Duodenal mucosa (tissue), 2 donors: ENCODE data around the gene AFF2.

ENCODE experiments used
- H3K27ac ChIP-seq: one replicate; pipeline ENCODE4 v1.7.0; 2013; ENCODE audit warnings: low read depth, low read length
- H3K27me3 ChIP-seq, 2 donors: one replicate each; pipeline ENCODE4 v1.7.0; 2013; ENCODE audit warnings: low read length in 2 of 2, control low read depth in 1 of 2; ENCODE audit not compliant: insufficient read depth in 2 of 2, control insufficient read depth in 1 of 2
- H3K36me3 ChIP-seq, 2 donors: one replicate each; pipeline ENCODE4 v1.7.0; 2013; ENCODE audit warnings: low read length in 2 of 2, control low read depth in 1 of 2; ENCODE audit not compliant: insufficient read depth in 2 of 2, control insufficient read depth in 1 of 2
- H3K4me1 ChIP-seq, 2 donors: one replicate each; pipeline ENCODE4 v1.7.0; 2013; ENCODE audit warnings: low read length in 2 of 2, control low read depth in 1 of 2; ENCODE audit not compliant: insufficient read depth in 2 of 2, control insufficient read depth in 1 of 2
- H3K4me3 ChIP-seq, 2 donors: one replicate each; pipeline ENCODE4 v1.7.0; 2013; ENCODE audit warnings: low read length in 2 of 2, low read depth in 1 of 2
- H3K9ac ChIP-seq, 2 donors: one replicate each; pipeline ENCODE4 v1.7.0; 2013; ENCODE audit warnings: low read length in 2 of 2, low read depth in 1 of 2
- H3K9me3 ChIP-seq, 2 donors: one replicate each; pipeline ENCODE4 v1.7.0; 2013; ENCODE audit warnings: low read length in 2 of 2, control low read depth in 1 of 2; ENCODE audit not compliant: control insufficient read depth in 1 of 2

AFF2 gene

GRCh38 chrX:148555571-148556243, 55.3 kb downstream of the AFF2 start:
- no peaks in the 10 kb centered on the region for H3K4me1 ChIP-seq
- no peaks in the 10 kb centered on the region for H3K27me3 ChIP-seq
- no peak overlapping the region for H3K9ac ChIP-seq
- no peak overlapping the region for H3K27ac ChIP-seq
- H3K4me3 ChIP-seq, result no peak overlapping the region
- no peaks in the 10 kb centered on the region for H3K9me3 ChIP-seq
- H3K36me3 ChIP-seq, result no peaks in the 10 kb centered on the region

GRCh38 chrX:148556498-148556897, 56.1 kb downstream of the AFF2 start:
- Histone ChIP-seq H3K36me3 (no peaks in the 10 kb centered on the region), H3K4me3 (no peak overlapping the region), H3K9me3 (no peaks in the 10 kb centered on the region), H3K27me3 (no peaks in the 10 kb centered on the region), H3K4me1 (no peaks in the 10 kb centered on the region), H3K9ac (no peak overlapping the region), H3K27ac (no peak overlapping the region)

GRCh38 chrX:148562846-148563245, 62.4 kb downstream of the AFF2 start:
- Histone ChIP-seq H3K9me3 (no peaks in the 10 kb centered on the region), H3K27ac (no peak overlapping the region), H3K36me3 (no peaks in the 10 kb centered on the region), H3K4me1 (no peaks in the 10 kb centered on the region), H3K27me3 (no peaks in the 10 kb centered on the region), H3K9ac (no peak overlapping the region), H3K4me3 (no peak overlapping the region)

- Histone ChIP-seq H3K4me1 (no peaks in the 10 kb centered on the region), H3K36me3 (no peaks in the 10 kb centered on the region), H3K9ac (no peak overlapping the region), H3K4me3 (no peak overlapping the region), H3K9me3 (no peaks in the 10 kb centered on the region), H3K27ac (no peak overlapping the region), H3K27me3 (no peaks in the 10 kb centered on the region)
Observed at GRCh38 chrX:148567229-148567628, 66.8 kb downstream of the AFF2 start.

- no peaks in the 10 kb centered on the region for H3K27me3 ChIP-seq
Observed at GRCh38 chrX:148567779-148568178, 67.4 kb downstream of the AFF2 start.

GRCh38 chrX:148568763-148569162, 68.3 kb downstream of the AFF2 start:
- Histone ChIP-seq H3K36me3 (no peaks in the 10 kb centered on the region), H3K27me3 (no peaks in the 10 kb centered on the region), H3K9ac (no peak overlapping the region), H3K27ac (no peak overlapping the region), H3K4me3 (no peak overlapping the region), H3K4me1 (no peaks in the 10 kb centered on the region), H3K9me3 (no peaks in the 10 kb centered on the region)

More at GRCh38 chrX:148567779-148568178, 67.4 kb downstream of the AFF2 start:
- no peaks in the 10 kb centered on the region for H3K9me3 ChIP-seq
- no peaks in the 10 kb centered on the region for H3K4me1 ChIP-seq
- no peaks in the 10 kb centered on the region for H3K36me3 ChIP-seq
- H3K4me3 ChIP-seq, result no peak overlapping the region
- H3K27ac ChIP-seq, result no peak overlapping the region
- H3K9ac ChIP-seq, result no peak overlapping the region

GRCh38 chrX:148572337-148572736, 71.9 kb downstream of the AFF2 start:
- Histone ChIP-seq H3K27ac (no peak overlapping the region), H3K4me3 (no peak overlapping the region), H3K27me3 (no peaks in the 10 kb centered on the region), H3K36me3 (no peaks in the 10 kb centered on the region), H3K9me3 (no peaks in the 10 kb centered on the region), H3K4me1 (no peaks in the 10 kb centered on the region), H3K9ac (no peak overlapping the region)

GRCh38 chrX:148573119-148573518, 72.7 kb downstream of the AFF2 start:
- no peak overlapping the region for H3K4me3 ChIP-seq
- no peak overlapping the region for H3K9ac ChIP-seq
- H3K27me3 ChIP-seq, result no peaks in the 10 kb centered on the region
- H3K9me3 ChIP-seq, result no peaks in the 10 kb centered on the region
- H3K27ac ChIP-seq, result no peak overlapping the region
- no peaks in the 10 kb centered on the region for H3K4me1 ChIP-seq
- H3K36me3 ChIP-seq, result no peaks in the 10 kb centered on the region

GRCh38 chrX:148574237-148574973, 74.0 kb downstream of the AFF2 start:
- Histone ChIP-seq H3K36me3 (no peaks in the 10 kb centered on the region), H3K9ac (no peak overlapping the region), H3K4me1 (no peaks in the 10 kb centered on the region), H3K27me3 (no peaks in the 10 kb centered on the region), H3K9me3 (no peaks in the 10 kb centered on the region), H3K4me3 (no peak overlapping the region), H3K27ac (no peak overlapping the region)

GRCh38 chrX:148576396-148576795, 76.0 kb downstream of the AFF2 start:
- no peaks in the 10 kb centered on the region for H3K9me3 ChIP-seq
- no peak overlapping the region for H3K4me3 ChIP-seq
- H3K36me3 ChIP-seq, result no peaks in the 10 kb centered on the region
- no peaks in the 10 kb centered on the region for H3K4me1 ChIP-seq
- no peak overlapping the region for H3K27ac ChIP-seq
- no peak overlapping the region for H3K9ac ChIP-seq
- H3K27me3 ChIP-seq, result no peaks in the 10 kb centered on the region
